ENCODE measurements around the gene ANKRD35. TPM values are rescaled to one million over a fixed set of nuclear protein-coding genes. Genes with fewer than 3 reads are reported as not detected.

The ANKRD35 gene
- total RNA-seq, 1 experiment from 2014 or later: not detected

- H3K27ac ChIP-seq (ENCODE audit: low read length): peak overlapping the region; percentile 45; the same call in 1 of the 2 replicates
- no peaks in the 10 kb centered on the region for H3K27me3 ChIP-seq (ENCODE audit: control insufficient read depth, insufficient read depth, low read length)
- ChIA-PET POLR2A (no interaction called here), CTCF (interaction anchor here (0.5 kb wide), 1 partner anchor 10 kb away, joined by 3 read pairs; no protein-coding TSS in a partner anchor)
- ATAC-seq: no peak
- no peaks in the 10 kb centered on the region for H3K36me3 ChIP-seq (ENCODE audit: control insufficient read depth, insufficient read depth, low read length)
- in situ Hi-C loops (cut with HindIII; ENCODE audit: low pct_unique_long_range_greater_than_20kb, low sequenced_read_pairs) (no loop called here), intact Hi-C loops (cut with micrococcal nuclease; ENCODE audit: unreplicated experiment) (no loop called here)
- H3K4me1 ChIP-seq (ENCODE audit: control insufficient read depth, insufficient read depth, low read length): peaks cover 25% of the 10 kb centered on the region
- no peak overlapping the region for H3K4me3 ChIP-seq (ENCODE audit: low read depth in 2 of 2, low read length in 2 of 2)
- no TSS peak for BruUV-seq (replicated peaks)
- no peak for DNase-seq (ENCODE audit: low read depth, low spot score)
- TF ChIP-seq CTCF (IDR thresholded peaks at IDR 0.05) (no peak), POLR2AphosphoS5 (IDR thresholded peaks at IDR 0.05; ENCODE audit: low read depth, low read length) (no peak), REST (IDR thresholded peaks at IDR 0.05; ENCODE audit: insufficient read depth in 1 of 2, low read depth in 2 of 2, low read length in 1 of 2) (no peak), TCF7L2 (IDR thresholded peaks at IDR 0.05; ENCODE audit: low read depth, low read length) (no peak), SIN3A (IDR thresholded peaks at IDR 0.05; ENCODE audit: borderline replicate concordance, insufficient read depth, low read depth, low read length) (no peak)
- H3K9me3 ChIP-seq (ENCODE audit: control insufficient read depth, insufficient read depth, low read depth, low read length): no peaks in the 10 kb centered on the region
Observed at GRCh38 chr1:145895471-145895870, 9.8 kb upstream of the ANKRD35 start.

DNA sequence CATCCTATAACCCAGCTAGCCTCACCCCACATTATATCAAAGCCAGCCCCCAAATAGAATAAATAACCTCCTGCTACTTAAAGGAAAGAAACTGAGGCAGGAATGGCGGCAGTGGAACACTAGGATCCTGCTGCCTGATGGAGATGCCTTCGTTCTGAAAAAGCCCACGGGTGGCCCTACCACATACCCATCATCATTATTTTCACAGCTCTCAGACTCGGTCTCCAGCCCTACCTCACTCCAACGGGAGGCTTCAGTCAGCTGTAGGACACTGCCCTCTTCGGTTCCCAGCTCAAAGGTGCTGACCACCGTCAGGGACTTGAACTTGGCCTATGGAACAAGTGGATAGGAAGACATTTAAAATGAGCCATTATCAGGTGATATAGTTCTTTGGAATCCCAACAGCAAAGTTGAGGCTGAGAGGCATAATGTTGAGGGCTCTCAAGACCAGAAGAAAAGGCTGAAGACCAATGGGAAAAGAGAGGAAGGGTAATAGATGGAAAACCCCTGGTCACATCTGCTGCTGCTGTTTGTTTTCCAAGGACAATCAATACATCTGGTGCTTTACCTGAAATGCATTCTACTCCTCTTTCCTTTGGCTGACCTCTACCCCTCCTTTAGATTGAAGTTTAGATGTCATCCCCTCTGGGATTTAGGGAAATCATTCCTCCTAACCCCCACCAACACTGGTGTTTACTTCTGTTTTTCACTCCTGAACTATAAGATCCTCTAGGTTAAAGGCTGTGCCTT is 7.8 kb upstream of the ANKRD35 start:
- Histone ChIP-seq H3K9me3 (ENCODE audit: control insufficient read depth, insufficient read depth, low read depth, low read length) (no peaks in the 10 kb centered on the region), H3K4me3 (ENCODE audit: low read depth in 2 of 2, low read length in 2 of 2) (no peak overlapping the region), H3K27me3 (ENCODE audit: control insufficient read depth, insufficient read depth, low read length) (no peaks in the 10 kb centered on the region), H3K4me1 (ENCODE audit: control insufficient read depth, insufficient read depth, low read length) (peaks cover 25% of the 10 kb centered on the region), H3K36me3 (ENCODE audit: control insufficient read depth, insufficient read depth, low read length) (no peaks in the 10 kb centered on the region), H3K27ac (ENCODE audit: low read length) (peak overlapping the region; percentile 89)
- no peak for DNase-seq (ENCODE audit: low read depth, low spot score)
- POLR2A ChIA-PET: interaction anchor here (0.5 kb wide), 1 partner anchor 39 kb away, joined by 4 read pairs; no protein-coding TSS in a partner anchor
- in situ Hi-C loops (cut with HindIII; ENCODE audit: low pct_unique_long_range_greater_than_20kb, low sequenced_read_pairs) (no loop called here), intact Hi-C loops (cut with micrococcal nuclease; ENCODE audit: unreplicated experiment) (loop anchor here (5.0 kb wide), 2 partner anchors 69 to 119 kb away; partner anchors contain the start of genes ANKRD34A and POLR3GL)
- no peak for ATAC-seq
- CTCF ChIA-PET: interaction anchor here (1.9 kb wide), 1 partner anchor 34 kb away, joined by 7 read pairs; the partner anchor contains the start of gene PIAS3
- BruUV-seq (replicated peaks): no TSS peak
- TF ChIP-seq TCF7L2 (IDR thresholded peaks at IDR 0.05; ENCODE audit: low read depth, low read length) (no peak), SIN3A (IDR thresholded peaks at IDR 0.05; ENCODE audit: borderline replicate concordance, insufficient read depth, low read depth, low read length) (no peak), CTCF (IDR thresholded peaks at IDR 0.05) (no peak), POLR2AphosphoS5 (IDR thresholded peaks at IDR 0.05; ENCODE audit: low read depth, low read length) (no peak), REST (IDR thresholded peaks at IDR 0.05; ENCODE audit: insufficient read depth in 1 of 2, low read depth in 2 of 2, low read length in 1 of 2) (no peak)

Measured in Panc1 (cell line).